Tibial nerve (tissue), 3 donors: ENCODE measurements around the gene HSD11B1.

Experiments used
- POLR2A ChIP-seq, 2 donors: fragments of 450-650 bp; IDR thresholded peaks; one replicate each; pipeline ENCODE4 v1.6.1; 2017; ENCODE audit warnings: antibody characterized with exemption in 2 of 2, mild to moderate bottlenecking in 2 of 2, moderate library complexity in 2 of 2
- TF ChIP-seq, protein P1 (sequence below), 5 experiments: fragments of 200-600 bp in 3 of 5; fragments of 450-650 bp in 2 of 5; sonication (generic) in 3 of 5; IDR thresholded peaks; one replicate each; pipeline ENCODE4 v1.5.1; 2016 to 2019; ENCODE audit warnings: antibody characterized with exemption in 5 of 5, mild to moderate bottlenecking in 3 of 5, moderate library complexity in 2 of 5

DNA sequence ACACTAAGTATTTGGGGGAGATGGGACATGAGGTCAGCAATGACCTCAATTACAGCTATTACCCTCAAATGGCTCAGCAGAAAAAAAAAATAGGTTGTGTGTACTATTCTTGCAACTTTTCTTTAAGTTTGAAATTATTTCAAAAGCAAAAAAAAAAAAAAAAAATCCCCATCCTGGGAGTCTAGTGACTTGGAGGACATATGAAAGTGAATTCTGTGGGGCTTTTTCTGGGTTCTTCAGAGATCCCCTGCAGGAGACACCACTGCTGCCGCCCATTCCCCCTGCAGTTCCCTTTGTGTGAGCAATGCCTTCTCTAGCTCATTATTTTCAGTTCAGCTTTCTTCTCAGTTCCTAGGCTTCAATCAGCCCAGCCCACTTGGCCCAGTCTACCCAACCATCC lies 16.7 kb downstream of the HSD11B1 start:
- no peak for TF ChIP-seq POLR2A (IDR thresholded peaks at IDR 0.05)
- TF ChIP-seq, protein P1, sequence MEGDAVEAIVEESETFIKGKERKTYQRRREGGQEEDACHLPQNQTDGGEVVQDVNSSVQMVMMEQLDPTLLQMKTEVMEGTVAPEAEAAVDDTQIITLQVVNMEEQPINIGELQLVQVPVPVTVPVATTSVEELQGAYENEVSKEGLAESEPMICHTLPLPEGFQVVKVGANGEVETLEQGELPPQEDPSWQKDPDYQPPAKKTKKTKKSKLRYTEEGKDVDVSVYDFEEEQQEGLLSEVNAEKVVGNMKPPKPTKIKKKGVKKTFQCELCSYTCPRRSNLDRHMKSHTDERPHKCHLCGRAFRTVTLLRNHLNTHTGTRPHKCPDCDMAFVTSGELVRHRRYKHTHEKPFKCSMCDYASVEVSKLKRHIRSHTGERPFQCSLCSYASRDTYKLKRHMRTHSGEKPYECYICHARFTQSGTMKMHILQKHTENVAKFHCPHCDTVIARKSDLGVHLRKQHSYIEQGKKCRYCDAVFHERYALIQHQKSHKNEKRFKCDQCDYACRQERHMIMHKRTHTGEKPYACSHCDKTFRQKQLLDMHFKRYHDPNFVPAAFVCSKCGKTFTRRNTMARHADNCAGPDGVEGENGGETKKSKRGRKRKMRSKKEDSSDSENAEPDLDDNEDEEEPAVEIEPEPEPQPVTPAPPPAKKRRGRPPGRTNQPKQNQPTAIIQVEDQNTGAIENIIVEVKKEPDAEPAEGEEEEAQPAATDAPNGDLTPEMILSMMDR (IDR thresholded peaks at IDR 0.05) = no peak
